Measurements from ENCODE around the gene SFXN5.

The SFXN5 gene

GRCh38 chr2:73053316-73054114 is 18.0 kb downstream of the SFXN5 start:
- DNase-seq (ENCODE audit: low read depth) = no peak

- no peak for DNase-seq (ENCODE audit: low read depth)
These were observed 21.4 kb downstream of the SFXN5 start for GRCh38 chr2:73050121-73050545.

GRCh38 chr2:73043929-73044832 is 27.3 kb downstream of the SFXN5 start:
- DNase-seq (ENCODE audit: low read depth) = no peak

GRCh38 chr2:73043276-73043675 is 28.2 kb downstream of the SFXN5 start:
- DNase-seq (ENCODE audit: low read depth) = no peak

- DNase-seq (ENCODE audit: low read depth) = no peak
These were observed 33.4 kb downstream of the SFXN5 start for GRCh38 chr2:73037947-73038585.

- no peak for DNase-seq (ENCODE audit: low read depth)
These were observed 34.7 kb downstream of the SFXN5 start for GRCh38 chr2:73036766-73037165.

- DNase-seq (ENCODE audit: low read depth) = no peak
These were observed 35.4 kb downstream of the SFXN5 start for GRCh38 chr2:73035899-73036711.

- DNase-seq (ENCODE audit: low read depth) = no peak
These were observed 36.7 kb downstream of the SFXN5 start for GRCh38 chr2:73034661-73035375.

- DNase-seq (ENCODE audit: low read depth) = no peak
These were observed 37.6 kb downstream of the SFXN5 start for GRCh38 chr2:73033766-73034381.

- DNase-seq (ENCODE audit: low read depth) = no peak
These were observed 38.3 kb downstream of the SFXN5 start for GRCh38 chr2:73033142-73033765.

- no peak for DNase-seq (ENCODE audit: low read depth)
These were observed 38.8 kb downstream of the SFXN5 start for GRCh38 chr2:73032702-73033097.

GRCh38 chr2:73031725-73032701 is 39.5 kb downstream of the SFXN5 start:
- DNase-seq (ENCODE audit: low read depth) = no peak

GRCh38 chr2:73031095-73031678 is 40.3 kb downstream of the SFXN5 start:
- DNase-seq (ENCODE audit: low read depth) = no peak

- DNase-seq (ENCODE audit: low read depth) = no peak
These were observed 42.7 kb downstream of the SFXN5 start for GRCh38 chr2:73028841-73029240.

GRCh38 chr2:73027340-73027739 is 44.2 kb downstream of the SFXN5 start:
- DNase-seq (ENCODE audit: low read depth) = no peak

- DNase-seq (ENCODE audit: low read depth) = no peak
These were observed 48.0 kb downstream of the SFXN5 start for GRCh38 chr2:73023497-73023896.

GRCh38 chr2:73022024-73022568 is 49.4 kb downstream of the SFXN5 start:
- DNase-seq (ENCODE audit: low read depth) = no peak

- DNase-seq (ENCODE audit: low read depth) = no peak
These were observed 50.0 kb downstream of the SFXN5 start for GRCh38 chr2:73021371-73022010.

All from stimulated activated CD8-positive, alpha-beta memory T cell treated with anti-CD3 and anti-CD28 coated beads, Interleukin-12 subunit alpha, Interleukin-12 subunit beta, amount 100 ng/mL, for 4 hours (primary cell).